Stimulated activated CD8-positive, alpha-beta memory T cell treated with anti-CD3 and anti-CD28 coated beads, Interleukin-15, amount 100 ng/mL, for 24 hours (primary cell): ENCODE measurements around the gene GARRE1.

Experiments
- DNase-seq: peaks from one replicate; pipeline ENCODE4 v3.0.0-alpha.2; 2020; ENCODE audit warnings: low read depth

Gene GARRE1

GRCh38 chr19:34291235-34291634, 36.9 kb downstream of the GARRE1 start:
- DNase-seq = no peak

- no peak for DNase-seq
Measured at GRCh38 chr19:34295103-34295502, 40.7 kb downstream of the GARRE1 start.

GRCh38 chr19:34298891-34299520, 44.7 kb downstream of the GARRE1 start:
- no peak for DNase-seq

GRCh38 chr19:34299576-34299975, 45.2 kb downstream of the GARRE1 start:
- DNase-seq = no peak

GRCh38 chr19:34300380-34300779, 46.0 kb downstream of the GARRE1 start:
- DNase-seq = no peak

- DNase-seq = no peak
Measured at GRCh38 chr19:34300962-34301361, 46.6 kb downstream of the GARRE1 start.
